Prostate gland (tissue), 2 donors: ENCODE measurements around the gene DMWD. TPM values are rescaled to one million over a fixed set of nuclear protein-coding genes. Genes with fewer than 3 reads are reported as not detected.

ENCODE experiments used
- DNase-seq: peaks from one replicate; pipeline ENCODE4 v3.0.0-alpha.2; 2019; ENCODE audit warnings: low spot score
- H3K27ac ChIP-seq, 2 donors: fragments of 200-600 bp; sonication (generic); 2 replicates each; pipeline ENCODE4 v1.5.1; 2017 to 2019
- H3K27me3 ChIP-seq: fragments of 200-600 bp; sonication (generic); replicated peaks from 2 replicates; pipeline ENCODE4 v1.5.1; 2019; ENCODE audit not compliant: insufficient read depth
- H3K36me3 ChIP-seq, 2 donors: fragments of 200-600 bp; sonication (generic); 1 replicate in 1 of 2; 2 replicates in 1 of 2; pipeline versions ENCODE4 v1.5.1 to v1.8.1; 2017 to 2019
- H3K4me1 ChIP-seq: fragments of 200-600 bp; sonication (generic); replicated peaks from 2 replicates; pipeline ENCODE4 v1.5.1; 2019
- H3K4me3 ChIP-seq, 2 donors: fragments of 200-600 bp; sonication (generic); 2 replicates each; pipeline ENCODE4 v1.5.1; 2017 to 2019
- H3K9me3 ChIP-seq: fragments of 200-600 bp; sonication (generic); 2 replicates; pipeline ENCODE4 v1.5.1; 2017
- POLR2A ChIP-seq: fragments of 450-650 bp; IDR thresholded peaks from one replicate; pipeline ENCODE4 v1.6.1; 2016; ENCODE audit warnings: antibody characterized with exemption, mild to moderate bottlenecking
- POLR2AphosphoS5 ChIP-seq: sonication (generic); formaldehyde crosslinking; IDR thresholded peaks from one replicate; pipeline ENCODE4 v1.6.1; 2017; ENCODE audit warnings: antibody characterized with exemption
- WGBS: methylation state at CpG from one replicate; pipeline ENCODE4 v1.1.5; 2018; 5-methylcytosine and 5-hydroxymethylcytosine counted together
- intact Hi-C: fragments of 100-400 bp; cut with DNase I; formaldehyde crosslinking; loops from one replicate; pipeline ENCODE4 v1.14.2; 2022
- total RNA-seq, 2 donors: library from RNA; depleted of rRNA; stranded (reverse); fragments of >200 nt; gene quantifications; one replicate each; pipeline ENCODE4 v1.1.0, GENCODE V29; 2016
- TF ChIP-seq, protein P1 (sequence below), 4 experiments: fragments of 200-600 bp in 2 of 4; fragments of 450-650 bp in 2 of 4; sonication (generic) in 2 of 4; IDR thresholded peaks; 1 replicate in 3 of 4; 2 replicates in 1 of 4; pipeline ENCODE4 v1.5.1; 2016 to 2019; ENCODE audit warnings: antibody characterized with exemption in 4 of 4, mild to moderate bottlenecking in 2 of 4, moderate library complexity in 2 of 4

The DMWD gene
- total RNA-seq, 2 donors from 2014 or later, result 35.5 to 96.7 TPM

DNA sequence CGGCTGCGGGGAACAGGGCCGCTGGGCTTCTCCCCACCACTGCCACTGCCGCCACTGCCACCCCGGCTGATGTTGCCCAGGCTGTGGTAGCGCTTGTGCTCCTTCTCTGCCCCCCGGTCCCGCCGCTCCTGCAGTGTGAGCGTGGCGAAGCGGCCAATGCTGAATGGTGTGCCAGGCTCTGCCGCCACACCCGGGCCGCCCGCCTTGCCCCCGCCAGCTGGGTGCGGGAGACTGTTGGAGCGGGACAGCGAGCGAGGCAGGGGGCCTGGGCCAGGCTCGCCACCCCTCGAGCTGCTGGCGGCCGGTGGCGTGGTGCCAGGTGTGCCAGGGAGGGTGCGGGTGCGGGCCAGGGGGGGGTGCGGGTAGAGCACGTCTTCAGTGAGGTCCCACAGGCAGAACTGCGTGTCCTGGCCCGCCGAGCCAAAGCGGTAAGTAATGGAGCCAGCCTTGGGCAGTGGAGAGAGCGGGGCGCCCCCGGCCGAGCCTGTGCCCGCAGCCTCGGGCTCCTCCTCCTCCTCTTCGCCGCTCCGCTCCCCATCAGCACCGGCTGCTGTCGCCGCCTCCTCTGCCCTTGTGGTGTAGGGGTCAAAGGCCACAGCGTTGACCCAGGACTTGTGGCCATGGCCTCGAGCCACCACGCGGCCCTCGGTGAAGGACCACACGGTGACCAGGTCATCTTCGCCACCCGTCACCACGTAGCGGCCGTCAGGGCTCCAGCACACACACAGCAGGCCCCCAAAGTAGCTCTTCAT, 6.7 kb downstream of the DMWD start:
- no peak overlapping the region for H3K27ac ChIP-seq

DNA sequence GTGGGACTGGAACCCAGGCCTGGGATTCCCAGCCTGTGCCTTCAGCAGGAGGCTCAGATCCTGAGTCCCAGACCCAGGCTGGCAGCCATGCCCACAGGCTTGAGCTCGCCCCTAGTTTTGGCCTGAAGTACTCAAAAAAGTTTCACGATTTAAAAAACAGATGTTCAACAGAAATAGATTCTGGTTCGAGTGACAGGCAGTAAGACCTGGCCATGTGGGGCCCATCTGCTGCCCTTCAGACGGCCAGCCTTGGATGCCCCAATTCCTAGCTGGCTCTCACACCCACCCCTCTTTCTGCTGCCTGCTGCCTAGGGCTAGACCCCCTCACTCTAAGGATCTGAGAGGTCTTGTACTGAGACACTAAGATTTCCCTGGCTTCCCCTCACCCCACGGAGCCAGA, 7.5 kb downstream of the DMWD start:
- no peak overlapping the region for H3K4me3 ChIP-seq
- H3K9me3 ChIP-seq, result no peaks in the 10 kb centered on the region
- intact Hi-C loops, result no loop called here
- H3K36me3 ChIP-seq, result no peaks in the 10 kb centered on the region
- WGBS, result 73% methylated on average over 5 of the region's 5 CpGs
- H3K27me3 ChIP-seq, result no peaks in the 10 kb centered on the region
- no peak for TF ChIP-seq POLR2AphosphoS5
- no peak for TF ChIP-seq POLR2A
- TF ChIP-seq, protein P1, sequence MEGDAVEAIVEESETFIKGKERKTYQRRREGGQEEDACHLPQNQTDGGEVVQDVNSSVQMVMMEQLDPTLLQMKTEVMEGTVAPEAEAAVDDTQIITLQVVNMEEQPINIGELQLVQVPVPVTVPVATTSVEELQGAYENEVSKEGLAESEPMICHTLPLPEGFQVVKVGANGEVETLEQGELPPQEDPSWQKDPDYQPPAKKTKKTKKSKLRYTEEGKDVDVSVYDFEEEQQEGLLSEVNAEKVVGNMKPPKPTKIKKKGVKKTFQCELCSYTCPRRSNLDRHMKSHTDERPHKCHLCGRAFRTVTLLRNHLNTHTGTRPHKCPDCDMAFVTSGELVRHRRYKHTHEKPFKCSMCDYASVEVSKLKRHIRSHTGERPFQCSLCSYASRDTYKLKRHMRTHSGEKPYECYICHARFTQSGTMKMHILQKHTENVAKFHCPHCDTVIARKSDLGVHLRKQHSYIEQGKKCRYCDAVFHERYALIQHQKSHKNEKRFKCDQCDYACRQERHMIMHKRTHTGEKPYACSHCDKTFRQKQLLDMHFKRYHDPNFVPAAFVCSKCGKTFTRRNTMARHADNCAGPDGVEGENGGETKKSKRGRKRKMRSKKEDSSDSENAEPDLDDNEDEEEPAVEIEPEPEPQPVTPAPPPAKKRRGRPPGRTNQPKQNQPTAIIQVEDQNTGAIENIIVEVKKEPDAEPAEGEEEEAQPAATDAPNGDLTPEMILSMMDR (IDR thresholded peaks at IDR 0.05), result no peak
- peaks cover 13% of the 10 kb centered on the region for H3K4me1 ChIP-seq
- H3K27ac ChIP-seq, result peak overlapping the region in 1 of 2 donors; percentile 89
- DNase-seq, result no peak

More for the DNA sequence above, 6.7 kb downstream of the DMWD start:
- no peak for DNase-seq
- no peak overlapping the region for H3K4me3 ChIP-seq
- no peaks in the 10 kb centered on the region for H3K27me3 ChIP-seq
- no peaks in the 10 kb centered on the region for H3K9me3 ChIP-seq
- no peaks in the 10 kb centered on the region for H3K36me3 ChIP-seq
- intact Hi-C loops, result no loop called here
- TF ChIP-seq, protein P1 (IDR thresholded peaks at IDR 0.05), result no peak
- TF ChIP-seq POLR2AphosphoS5 (no peak), POLR2A (no peak)
- WGBS, result 90% methylated on average over 51 of the region's 57 CpGs
- H3K4me1 ChIP-seq, result peaks cover 13% of the 10 kb centered on the region

DNA sequence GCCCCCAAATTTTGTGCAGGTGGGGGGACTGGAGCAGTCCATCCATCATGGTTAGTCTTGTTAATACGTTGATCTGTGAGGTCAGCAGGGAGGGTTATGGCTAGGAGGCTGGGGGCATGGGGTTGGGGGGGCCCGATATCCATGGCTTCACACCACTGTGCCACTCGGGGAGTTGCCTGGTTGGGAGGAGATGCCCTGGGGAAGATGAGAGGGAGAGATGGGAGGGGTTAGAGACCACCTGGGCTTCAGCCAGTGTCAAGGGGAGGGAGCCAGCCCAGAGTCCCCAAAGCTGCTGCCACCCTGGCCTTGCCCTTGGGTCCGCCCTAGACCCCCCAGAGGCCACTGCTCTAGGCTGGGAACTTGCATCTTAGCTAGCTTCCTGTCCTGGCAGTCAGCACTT, 8.5 kb downstream of the DMWD start:
- no peaks in the 10 kb centered on the region for H3K27me3 ChIP-seq
- WGBS, result 81% methylated on average over 4 of the region's 4 CpGs
- intact Hi-C loops, result no loop called here
- no peak for DNase-seq
- no peak overlapping the region for H3K4me3 ChIP-seq
- no peaks in the 10 kb centered on the region for H3K36me3 ChIP-seq
- peaks cover 18% of the 10 kb centered on the region for H3K4me1 ChIP-seq
- H3K9me3 ChIP-seq, result no peaks in the 10 kb centered on the region
- TF ChIP-seq POLR2AphosphoS5, result no peak
- no peak for TF ChIP-seq POLR2A
- TF ChIP-seq, protein P1 (IDR thresholded peaks at IDR 0.05), result no peak
- H3K27ac ChIP-seq, result peak overlapping the region; percentile 82 to 89

DNA sequence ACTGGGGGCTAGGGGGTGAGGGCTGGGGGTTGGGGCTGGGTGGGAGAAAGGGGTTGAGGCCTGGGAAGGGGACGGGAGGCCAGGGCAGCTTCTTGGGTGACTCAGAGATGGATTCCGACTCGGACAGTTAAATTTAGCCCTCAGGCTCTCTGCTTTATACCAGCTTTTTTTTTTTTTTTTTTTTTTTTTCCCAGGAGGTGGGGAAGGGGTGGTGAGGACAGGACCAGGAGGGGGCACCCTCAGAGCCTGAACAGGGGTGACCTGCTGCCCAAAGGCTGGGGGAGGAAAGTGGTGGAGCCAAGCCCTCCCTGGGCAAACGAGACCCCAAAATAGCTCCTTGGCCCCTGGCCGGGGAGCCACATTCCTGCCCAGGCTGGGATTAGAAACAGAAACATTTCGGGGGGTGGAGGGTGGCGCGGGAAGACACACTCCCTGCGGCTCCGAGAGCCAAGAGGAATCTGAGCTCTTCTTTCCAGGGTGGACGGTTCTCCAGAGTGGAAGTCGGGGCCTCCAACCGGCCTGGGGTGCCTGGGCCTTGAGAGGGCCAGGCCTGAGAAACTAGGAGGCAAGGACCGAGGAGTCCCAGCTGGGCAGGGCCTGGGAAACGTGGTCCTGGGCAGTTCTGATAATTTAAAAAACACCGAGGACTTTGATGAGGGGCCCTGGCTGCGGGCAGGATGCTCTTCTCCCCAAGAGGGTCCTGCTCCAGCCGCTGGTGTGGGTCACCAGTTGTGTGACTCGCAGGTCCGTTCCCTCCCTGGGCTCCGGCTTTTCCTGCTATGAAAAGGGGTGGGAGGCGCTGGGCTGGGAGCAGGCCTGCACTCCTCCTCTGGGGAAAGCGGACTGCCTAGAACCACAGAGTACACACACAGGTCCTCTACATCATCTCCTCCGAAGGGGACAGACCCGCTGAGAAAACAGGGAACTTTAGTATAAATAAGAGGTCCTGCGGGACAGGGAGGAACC, 9.5 kb downstream of the DMWD start:
- no peaks in the 10 kb centered on the region for H3K9me3 ChIP-seq
- H3K4me3 ChIP-seq, result peak overlapping the region; percentile 30 to 48
- WGBS, result 29% methylated on average over 26 of the region's 26 CpGs
- DNase-seq, result peak; percentile 65
- no peaks in the 10 kb centered on the region for H3K27me3 ChIP-seq
- intact Hi-C loops, result no loop called here
- H3K36me3 ChIP-seq, result peaks cover 0 to 5% of the 10 kb centered on the region in 2 donors
- peak overlapping the region; percentile 82 to 89 for H3K27ac ChIP-seq
- TF ChIP-seq POLR2A, result no peak
- TF ChIP-seq POLR2AphosphoS5, result peak; percentile 72
- H3K4me1 ChIP-seq, result peaks cover 18% of the 10 kb centered on the region

DNA sequence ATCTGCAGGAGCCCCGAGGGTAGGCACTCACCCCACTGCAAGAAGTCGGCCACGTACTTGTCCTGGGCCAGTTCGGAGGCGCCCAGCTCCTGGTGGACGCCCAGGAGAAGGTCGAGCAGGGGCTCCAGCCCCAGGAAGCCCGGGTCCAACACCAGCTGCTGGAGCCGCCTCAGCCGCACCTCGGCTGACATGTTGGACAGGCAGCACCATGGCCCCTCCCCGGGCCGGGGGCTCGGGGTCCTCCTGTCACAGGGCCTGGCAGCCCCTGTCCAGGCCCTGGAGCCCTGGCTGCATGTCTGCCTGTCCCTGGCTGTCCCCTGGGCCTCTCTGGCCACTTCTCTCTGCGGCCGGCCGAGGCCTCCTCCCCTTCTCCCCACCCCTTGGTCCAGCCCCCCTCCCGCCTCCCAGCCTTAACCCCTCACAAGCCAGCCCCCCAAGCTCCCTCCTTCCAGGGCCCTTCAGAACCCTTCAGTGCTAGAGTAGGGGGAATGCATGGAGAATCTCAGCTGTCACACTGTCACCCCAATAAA, 10.4 kb downstream of the DMWD start, which contains the start of gene DMPK:
DMPK (minus strand) TSS at position 329 of the 530 bp plus-strand sequence; CDS start at position 191, 138 bp downstream.
- DNase-seq, result no peak
- Histone ChIP-seq H3K9me3 (no peaks in the 10 kb centered on the region), H3K4me1 (peaks cover 18% of the 10 kb centered on the region), H3K4me3 (peak within 1 kb of the TSS; percentile 30 to 48), H3K27ac (peak within 1 kb of the TSS; percentile 82 to 89), H3K36me3 (peaks cover 0 to 14% of the 10 kb centered on the region in 2 donors), H3K27me3 (no peaks in the 10 kb centered on the region)
- intact Hi-C loops, result no loop called here
- 16% methylated on average over 14 of the region's 18 CpGs for WGBS
- TF ChIP-seq, protein P1 (IDR thresholded peaks at IDR 0.05), result no peak
- TF ChIP-seq POLR2AphosphoS5, result no peak
- TF ChIP-seq POLR2A, result peak; percentile 19
